H1 (cell line): ENCODE results near the gene CCL17. TPM values are rescaled to one million over a fixed set of nuclear protein-coding genes. Genes with fewer than 3 reads are reported as not detected.

Experiments used
- SIN3A ChIP-seq, 2 experiments: IDR thresholded peaks in 1 of 2; conservative IDR thresholded peaks in 1 of 2; 2 replicates each; pipeline ENCODE4 v1.6.1; 2011 to 2012; ENCODE audit warnings: low read length in 2 of 2, improper control_type of control experiment in 1 of 2, low read depth in 1 of 2, mild to moderate bottlenecking in 1 of 2
- SP1 ChIP-seq: IDR thresholded peaks from 2 replicates; pipeline ENCODE4 v1.6.1; 2011; ENCODE audit warnings: low read depth, low read length
- polyA plus RNA-seq, 7 experiments: library from polyadenylated mRNA; depleted of rRNA in 3 of 7; stranded (reverse) in 5 of 7; unstranded in 2 of 7; fragments of >200 nt in 5 of 7; fragments of 200-250 nt in 2 of 7; gene quantifications; 1 replicate in 5 of 7; 2 replicates in 1 of 7; 4 replicates in 1 of 7; pipeline versions ENCODE4 v1.2.1 to v1.2.3, GENCODE V29; 2011 to 2013; ENCODE audit warnings: missing spikeins in 2 of 7, mixed read lengths in 2 of 7
- total RNA-seq: library from RNA; stranded (reverse); fragmentation: NEBNext Ultra II Directional; extraction: Animal tissue kit (Norgen Biotek cat#: 25700); gene quantifications from 2 replicates; pipeline ENCODE4 v1.2.1, GENCODE V29; 2021

Gene CCL17
- total and polyA plus RNA-seq, 2 of the 8 experiments (the other 6 are each of a cell fraction or from before 2014, with no cell fraction given): not detected

DNA sequence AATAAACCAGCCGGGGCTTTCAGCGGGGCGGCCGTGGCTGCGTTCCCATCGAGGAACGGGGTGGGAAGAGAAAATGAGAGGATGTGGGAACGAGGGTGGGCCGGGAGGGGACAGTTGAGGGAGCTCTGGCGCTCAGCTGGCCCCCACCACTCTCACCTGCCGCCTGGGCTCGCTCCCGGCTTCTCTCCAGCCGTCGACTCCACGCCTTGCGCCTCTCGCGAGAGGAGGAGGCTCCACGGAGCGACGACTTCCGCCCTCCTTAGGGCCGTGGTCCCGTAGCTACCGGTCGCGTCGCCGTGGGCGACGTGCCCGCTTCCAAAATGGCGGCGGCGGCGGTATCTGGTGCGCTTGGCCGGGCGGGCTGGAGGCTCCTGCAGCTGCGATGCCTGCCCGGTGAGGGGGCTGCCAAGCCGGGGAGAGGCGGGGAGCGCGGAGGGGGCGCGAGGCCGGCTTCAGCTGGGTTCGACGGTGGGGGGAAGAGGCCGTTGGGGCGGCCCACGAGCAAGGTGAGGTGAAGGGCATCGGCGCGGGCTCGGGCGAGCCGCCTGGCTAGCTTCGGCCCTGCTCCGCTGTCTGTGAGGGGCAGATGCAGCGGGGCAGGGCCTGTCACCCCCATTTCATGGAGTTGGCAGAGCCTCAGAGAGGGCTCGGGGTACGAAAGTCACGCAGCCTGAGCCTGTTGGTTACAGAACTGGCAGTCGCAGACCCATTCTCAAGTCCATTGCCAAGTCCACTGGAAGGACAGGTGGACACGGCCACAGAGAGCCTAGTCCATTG, 42.8 kb downstream of the CCL17 start, which contains the start of the genes CIAPIN1 and COQ9 (continued):
- TF ChIP-seq SP1 (peak; percentile 21; the same call in 1 of the 2 replicates), SIN3A (conservative IDR thresholded peaks at IDR 0.05 in 1 of 2, IDR thresholded peaks at IDR 0.05 in 1 of 2; ENCODE audit: low read depth in 1 of 2, low read length in 2 of 2) (peak; percentile 66 to 78; a peak in 1 of 4 replicates)
- TF ChIP-seq, all 59 proteins: peak for 22
